ENCODE data around the gene MAGEB17.

DNA sequence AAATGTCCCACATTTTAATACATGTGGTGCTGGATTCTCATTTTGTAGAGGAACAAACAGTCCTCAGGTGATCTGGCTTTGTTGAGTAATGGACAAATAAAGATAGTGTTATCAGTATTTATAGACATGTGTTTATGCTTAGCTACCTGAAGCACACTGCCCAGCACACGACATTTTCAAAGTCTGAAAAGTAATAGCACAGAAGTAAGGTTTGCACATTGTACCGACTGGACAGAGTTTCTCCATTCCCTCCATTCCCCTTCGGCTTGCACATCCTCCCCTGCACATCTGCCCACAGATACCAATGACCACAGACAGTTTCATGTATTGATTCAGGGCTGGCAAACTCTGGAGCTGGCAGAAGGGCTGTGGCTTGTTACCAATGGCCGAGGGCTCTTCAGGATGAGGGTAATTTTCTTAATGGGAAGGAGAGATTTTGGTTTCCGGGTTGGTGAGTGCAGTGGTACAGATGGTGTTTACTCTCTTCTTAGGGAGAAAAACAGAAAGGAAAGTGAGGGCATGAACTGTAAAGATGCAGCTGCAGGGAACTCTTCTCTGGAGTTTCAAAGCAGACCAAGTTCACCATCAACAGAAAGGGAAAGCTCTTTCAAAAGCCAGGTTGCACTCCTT is 41.6 kb upstream of the MAGEB17 start:
- TF ChIP-seq EZH2 (IDR thresholded peaks at IDR 0.05; ENCODE audit: low read depth, low read length, severe bottlenecking) (no peak), POLR2A (IDR thresholded peaks at IDR 0.05; ENCODE audit: control extremely low read depth in 1 of 2, low read depth in 2 of 2, low read length in 2 of 2) (no peak), RBBP5 (IDR thresholded peaks at IDR 0.05; ENCODE audit: borderline replicate concordance, low read depth, low read length) (no peak), RAD21 (IDR thresholded peaks at IDR 0.05 in 1 of 2, conservative IDR thresholded peaks at IDR 0.05 in 1 of 2; ENCODE audit: low read depth in 2 of 2, low read length in 2 of 2) (no peak), SP2 (IDR thresholded peaks at IDR 0.05; ENCODE audit: low read length) (no peak), HDAC2 (IDR thresholded peaks at IDR 0.05; ENCODE audit: borderline replicate concordance in 1 of 2, low read depth in 2 of 2, low read length in 2 of 2) (no peak), TEAD4 (IDR thresholded peaks at IDR 0.05; ENCODE audit: low read depth, low read length) (no peak), SIX5 (IDR thresholded peaks at IDR 0.05; ENCODE audit: low read depth, low read length) (no peak)
